Activated CD4-positive, alpha-beta T cell treated with anti-CD3 and anti-CD28 coated beads, Interleukin-2, amount 50 U/mL, for 24 hours (primary cell): ENCODE data around the gene CLCN6.

Source experiments
- DNase-seq, 2 donors: peaks; one replicate each; pipeline ENCODE4 v3.0.0-alpha.2; 2020; ENCODE audit warnings: low read depth in 1 of 2, low spot score in 1 of 2

The CLCN6 gene

DNA sequence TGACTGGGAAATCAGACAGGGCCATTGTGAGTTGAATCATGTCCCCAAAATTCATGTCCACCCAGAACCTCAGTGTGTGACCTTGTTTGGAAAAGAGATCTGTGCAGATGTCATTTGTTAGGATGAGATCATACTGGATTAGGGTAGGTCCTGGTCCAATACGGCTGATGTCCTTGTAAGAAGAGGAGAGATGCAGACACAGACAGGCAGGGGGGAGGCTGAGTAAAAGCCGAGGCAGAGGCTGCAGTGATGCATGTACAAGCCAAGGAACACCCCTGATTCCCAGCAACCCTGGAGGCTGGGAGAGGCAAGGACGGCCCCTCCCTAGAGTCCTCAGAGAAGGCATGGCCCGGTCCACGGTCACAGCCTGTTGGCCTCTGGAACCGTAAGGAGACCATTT is 68.6 kb downstream of the CLCN6 start:
- DNase-seq, result no peak

DNA sequence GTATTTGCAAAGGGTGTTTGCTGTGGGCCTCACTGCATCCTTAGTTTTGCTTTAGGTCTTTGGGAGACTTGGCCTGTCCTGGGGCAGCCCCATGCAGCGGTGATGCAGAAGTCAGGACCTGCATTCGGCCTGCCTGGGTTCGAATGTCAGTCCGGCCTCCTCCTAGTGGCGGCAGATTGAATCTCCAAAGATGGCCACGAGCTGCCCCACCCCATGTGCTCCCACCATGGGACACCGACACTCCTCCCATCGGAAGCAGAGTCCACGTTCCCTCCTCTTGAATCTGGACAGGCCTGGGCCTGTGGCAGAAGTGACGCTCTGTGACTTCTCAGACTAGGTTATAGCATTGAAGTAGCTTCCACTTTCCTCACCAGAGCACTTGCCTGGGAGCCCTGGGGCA is 69.1 kb downstream of the CLCN6 start:
- no peak for DNase-seq

DNA sequence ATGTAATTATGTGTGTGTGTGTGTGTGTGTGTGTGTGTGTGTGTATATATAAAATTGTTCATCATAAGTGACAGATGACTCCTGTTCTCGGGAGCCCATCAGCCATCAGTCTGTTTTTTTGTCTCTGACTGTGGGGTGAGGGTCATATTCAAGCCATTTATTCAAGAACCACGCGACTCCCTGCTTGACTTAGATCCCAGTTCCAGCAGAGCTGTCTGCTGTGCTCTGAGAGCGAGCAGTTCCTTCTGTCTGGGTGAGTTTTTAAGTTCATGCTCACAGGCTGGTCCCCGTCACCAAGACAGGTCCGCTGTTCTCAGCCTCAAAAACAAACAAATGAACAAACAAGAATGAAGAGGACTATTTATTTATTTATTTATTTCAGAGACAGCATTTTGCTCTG is 71.1 kb downstream of the CLCN6 start:
- DNase-seq, result no peak

DNA sequence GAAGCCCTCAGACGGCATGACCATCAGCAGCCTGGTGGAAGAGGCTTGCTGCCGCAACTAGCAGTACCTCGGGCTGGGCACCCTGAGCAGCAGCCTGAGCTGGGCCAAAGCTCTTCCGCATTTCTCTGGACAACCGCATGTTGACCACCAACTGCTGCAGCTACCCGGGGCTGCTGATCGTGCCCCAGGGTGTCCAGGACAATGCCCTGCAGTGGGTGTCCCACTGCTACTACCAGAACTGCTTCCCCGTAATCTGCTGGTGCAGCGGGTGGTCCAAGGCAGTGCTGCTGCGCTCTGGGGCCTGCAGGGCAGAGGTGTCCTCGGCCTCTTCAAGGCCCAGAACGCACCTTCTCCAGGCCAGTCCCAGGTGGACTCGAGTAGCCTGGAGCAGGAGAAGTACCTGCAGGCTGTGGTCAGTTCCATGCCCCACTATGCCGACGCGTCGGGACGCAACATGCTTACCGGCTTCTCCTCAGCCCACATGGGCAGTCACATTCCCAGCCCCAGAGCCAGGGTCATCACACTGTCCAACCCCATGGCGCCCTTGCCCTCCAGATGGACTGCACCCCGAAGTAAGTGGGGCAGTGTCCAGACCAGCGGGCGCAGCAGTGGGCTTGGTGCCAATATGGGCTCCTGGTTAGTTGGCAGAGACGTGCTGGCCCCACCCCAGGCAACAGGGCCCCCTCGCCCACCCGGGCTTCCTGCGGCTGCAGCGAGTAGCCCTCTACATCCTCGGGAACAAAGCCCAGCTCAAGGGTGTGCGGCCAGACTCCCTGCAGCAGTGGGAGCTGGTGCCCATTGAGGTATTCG is 72.3 kb downstream of the CLCN6 start:
- DNase-seq, result no peak

DNA sequence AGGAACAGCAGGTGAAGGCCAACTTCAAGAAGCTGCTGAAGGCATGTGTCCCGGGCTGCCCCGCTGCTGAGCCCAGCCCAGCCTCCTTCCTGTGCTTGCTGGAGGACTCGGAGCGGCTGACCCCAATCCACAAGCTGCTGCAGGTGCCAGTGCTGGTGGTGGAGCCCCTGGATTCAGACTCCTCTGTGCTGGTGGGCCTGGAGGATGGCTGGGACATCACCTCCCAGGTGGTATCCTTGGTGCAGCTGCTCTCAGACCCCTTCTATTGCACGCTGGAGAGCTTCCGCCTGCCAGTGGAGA is 72.8 kb downstream of the CLCN6 start:
- no peak for DNase-seq

DNA sequence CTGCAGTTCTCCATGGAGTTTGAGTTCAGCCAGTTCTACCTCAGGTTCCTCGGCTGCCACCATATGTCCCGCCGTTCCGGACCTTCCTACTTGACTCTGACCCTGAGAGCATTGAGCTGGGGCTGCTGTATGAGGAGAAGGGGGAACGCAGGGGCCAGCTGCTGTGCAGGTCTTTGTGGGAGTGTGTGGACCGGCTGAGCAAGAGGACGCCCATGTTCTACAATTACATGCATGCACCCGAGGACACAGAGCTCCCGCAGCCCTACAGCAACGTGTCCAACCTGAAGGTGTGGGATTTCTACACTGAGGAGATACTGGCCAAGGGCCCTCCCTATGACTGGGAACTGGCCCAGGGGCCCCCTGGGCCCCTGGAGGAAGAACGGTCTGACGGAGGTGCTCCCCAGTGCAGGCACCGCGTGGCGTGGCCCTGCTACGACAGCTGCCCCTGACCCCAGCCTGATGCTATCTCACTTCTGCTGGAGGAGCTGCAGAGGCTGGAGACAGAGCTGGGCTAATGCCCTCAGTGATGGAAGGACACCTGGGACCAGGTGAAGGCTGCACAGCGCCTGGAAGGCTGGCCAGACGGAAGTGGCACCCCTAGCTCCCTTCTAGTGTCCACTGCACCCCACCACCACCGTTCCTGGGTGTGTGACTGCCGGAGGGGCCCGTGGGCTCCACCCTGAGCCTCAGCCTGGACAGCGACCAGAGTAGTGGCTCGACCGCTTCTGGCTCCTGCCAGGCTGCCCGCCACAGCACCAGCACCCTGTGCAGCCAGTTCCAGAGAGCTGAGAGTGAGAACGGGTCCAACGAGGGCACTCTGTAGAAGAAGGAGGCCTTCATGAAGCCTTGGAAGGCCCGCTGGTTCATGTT is 73.6 kb downstream of the CLCN6 start:
- DNase-seq, result no peak

DNA sequence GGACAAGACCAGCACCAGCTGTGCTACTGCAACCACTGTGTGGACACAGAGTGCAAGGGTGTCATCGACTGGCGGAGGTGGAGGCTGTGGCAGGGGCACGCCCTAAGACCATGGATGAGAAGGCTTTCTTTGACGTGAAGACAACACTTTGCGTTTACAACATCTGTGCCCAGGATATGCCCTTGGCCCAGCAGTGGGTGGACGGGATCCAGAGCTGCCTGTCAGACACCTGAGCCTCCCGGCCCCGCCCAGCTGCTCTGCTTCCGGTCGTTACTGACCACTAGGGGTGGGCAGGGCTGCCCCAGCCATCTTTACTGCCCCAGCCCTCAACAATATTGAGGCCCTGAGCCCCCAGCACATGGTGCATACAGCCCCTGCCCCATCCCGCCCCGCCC is 74.2 kb downstream of the CLCN6 start:
- DNase-seq, result no peak

DNA sequence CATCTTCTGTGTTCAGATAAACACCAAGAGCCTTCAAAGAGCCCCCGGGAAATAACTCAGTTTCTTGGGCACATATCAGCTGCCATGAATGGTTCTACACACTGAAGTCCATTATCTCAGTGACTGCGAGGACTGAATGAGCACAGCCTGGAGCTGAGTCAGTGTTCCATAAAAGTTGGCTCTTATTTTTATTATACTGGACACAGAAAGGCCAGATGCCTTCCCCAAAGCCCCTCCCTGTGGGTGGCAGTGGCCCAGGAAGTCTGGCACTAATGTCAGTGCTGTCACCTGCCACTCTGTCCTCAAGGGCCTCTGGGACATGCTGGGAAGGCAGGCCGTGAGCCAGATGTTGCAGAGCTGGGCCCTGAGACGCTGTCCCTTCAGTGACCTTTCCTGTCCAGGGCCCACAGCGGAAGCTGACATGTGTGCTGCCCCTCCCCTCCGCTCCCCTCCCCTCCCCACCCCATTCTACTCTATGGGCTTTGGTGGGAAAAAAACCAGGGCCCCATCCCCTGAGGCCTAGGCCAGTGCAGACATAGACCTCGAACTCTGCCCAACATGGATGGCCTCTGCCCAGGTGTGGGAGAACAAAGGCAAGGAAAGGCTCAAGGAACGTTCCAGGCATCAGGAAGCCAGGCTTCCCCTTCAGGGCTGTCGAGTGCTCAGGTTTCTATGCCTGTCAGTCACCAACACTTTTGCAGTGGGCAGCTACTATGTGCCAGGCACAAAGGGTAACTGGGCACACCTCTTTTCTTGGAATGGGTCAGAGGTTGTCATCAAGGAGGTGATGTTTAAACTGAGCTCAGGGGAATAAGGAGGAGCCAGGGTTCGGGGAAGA is 75.1 kb downstream of the CLCN6 start:
- DNase-seq, result no peak

DNA sequence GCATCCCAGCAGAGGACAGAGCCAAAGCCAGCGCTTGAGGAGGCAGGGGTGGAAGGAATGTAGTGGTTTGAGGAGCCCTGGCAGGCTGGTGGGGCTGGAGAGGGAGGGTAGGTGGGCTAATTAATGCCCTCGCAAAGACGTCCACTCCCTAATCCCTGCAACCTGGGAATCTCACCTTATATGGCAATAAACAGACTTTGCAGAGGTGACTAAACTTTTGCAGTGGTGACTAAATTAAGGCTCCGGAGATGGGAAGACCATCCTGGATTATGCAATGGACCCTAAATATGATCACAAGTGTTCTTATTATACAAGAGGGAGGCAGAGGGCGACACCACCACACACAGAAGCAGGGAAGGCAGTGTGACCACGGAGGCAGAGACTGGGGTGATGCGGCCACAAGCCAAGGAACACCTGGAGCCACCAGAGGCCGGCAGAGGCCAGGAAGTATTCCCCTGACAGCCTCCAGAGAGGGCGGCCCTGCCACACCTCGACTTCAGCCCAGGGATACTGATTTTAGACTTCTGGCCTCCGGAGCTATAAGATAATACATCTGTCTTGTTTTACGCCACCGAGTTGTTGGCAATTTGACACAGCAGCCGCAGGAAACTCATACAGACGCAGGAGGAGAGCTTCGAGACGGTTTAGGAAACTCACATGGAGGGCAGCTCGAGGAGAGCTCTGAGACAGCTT is 75.9 kb downstream of the CLCN6 start:
- DNase-seq, result no peak

DNA sequence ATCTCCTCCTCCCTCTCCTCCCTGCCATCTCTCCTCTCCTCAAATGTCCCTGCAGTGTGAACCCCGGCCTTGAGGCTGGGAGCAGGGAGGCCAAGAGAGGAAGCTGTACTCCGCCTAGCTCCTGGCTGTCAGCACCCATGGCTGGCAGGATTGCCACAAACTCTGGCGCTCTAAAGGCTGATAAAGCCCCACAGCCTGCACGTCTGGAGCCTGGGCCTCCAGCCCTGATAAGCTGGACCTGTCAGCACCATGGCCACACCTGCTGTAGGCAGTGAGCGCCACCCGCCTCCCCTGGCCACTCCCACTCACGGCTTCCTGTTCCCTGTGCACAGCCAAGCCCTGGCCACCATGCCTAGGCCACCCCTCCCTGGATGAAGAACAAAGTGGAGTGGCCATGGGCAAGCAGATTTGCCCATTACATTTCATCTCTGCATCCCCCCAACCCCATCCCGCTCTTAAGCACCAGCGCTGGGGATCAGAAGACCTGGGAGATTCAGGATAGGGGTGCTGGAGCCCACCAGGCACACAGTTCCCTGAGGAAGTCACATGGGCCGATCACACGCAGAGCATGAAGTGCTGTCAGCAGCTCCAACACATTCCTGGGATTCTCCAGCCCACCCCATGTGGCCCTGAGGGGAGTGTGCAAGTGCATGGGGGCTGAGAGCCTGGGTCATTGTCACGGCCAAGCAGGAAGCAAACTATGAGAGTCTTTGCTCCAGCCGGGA is 77.0 kb downstream of the CLCN6 start:
- DNase-seq, result no peak

DNA sequence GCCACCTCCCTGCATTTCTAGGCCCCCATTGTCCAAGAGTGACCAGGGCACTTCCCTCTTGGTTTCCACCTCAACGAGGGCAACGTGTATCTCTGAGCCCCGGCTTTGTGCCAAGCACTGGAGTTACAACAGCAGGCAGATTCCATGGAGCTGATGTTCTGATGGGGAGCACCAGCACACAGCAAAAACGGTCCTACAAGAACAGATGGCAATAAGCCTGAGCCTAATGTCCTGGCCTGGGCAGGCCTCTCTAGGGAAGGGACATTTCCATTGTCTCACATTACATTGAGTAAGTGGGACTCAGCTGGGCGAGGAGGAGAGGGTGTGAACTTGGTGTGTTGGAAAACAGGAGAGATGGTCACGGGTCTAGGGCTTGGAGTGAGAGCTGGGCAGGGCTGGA is 79.9 kb downstream of the CLCN6 start:
- DNase-seq, result no peak

DNA sequence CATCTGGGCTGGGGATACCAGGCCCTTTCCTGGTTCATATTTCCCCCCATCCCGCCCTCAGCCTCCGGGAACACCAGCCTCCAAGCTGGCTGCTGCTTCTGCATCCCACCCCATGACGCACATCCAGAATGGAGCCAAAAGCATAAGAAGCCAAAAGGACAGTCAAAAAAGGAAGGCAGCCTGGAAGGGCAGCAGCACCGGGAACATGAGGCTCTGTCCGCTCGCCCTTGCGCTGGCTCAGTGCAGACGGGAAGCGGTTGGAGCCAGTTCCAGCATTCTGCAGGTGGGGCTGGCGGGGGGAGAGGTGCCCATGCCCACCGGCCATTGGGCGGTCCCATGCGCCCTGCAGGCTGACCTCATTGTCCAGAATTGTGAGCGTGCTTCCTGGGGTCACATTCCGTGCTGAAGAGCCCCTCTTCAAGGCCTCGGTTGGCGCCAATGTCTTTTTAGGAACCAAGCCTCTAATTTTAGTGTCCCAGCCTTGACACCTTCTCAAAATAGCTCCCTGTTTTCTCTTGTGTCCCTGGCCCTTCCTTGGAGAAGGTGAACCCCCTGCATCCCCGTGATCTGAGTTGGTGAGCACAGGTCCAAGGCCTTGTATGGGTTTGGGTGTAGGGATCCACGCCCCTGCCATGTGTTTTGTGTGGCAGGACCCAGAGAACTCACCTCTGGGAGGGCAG is 81.1 kb downstream of the CLCN6 start:
- DNase-seq, result no peak

DNA sequence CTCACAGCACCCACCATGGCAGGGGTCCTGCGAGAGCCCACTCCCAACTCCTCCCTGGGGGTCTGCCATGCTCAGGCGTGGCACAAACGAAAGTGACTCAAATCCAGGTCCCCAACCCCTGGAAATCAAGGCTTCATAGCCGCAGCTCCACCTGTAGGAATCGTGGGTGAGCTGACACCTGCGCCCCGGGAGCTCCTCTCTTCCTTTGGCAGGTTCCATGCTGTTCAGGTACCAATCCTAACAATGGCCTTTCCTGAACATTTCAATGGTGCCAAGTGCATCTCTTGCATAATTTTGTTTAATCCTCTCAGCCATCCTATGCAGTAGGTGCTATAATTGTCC is 81.6 kb downstream of the CLCN6 start:
- DNase-seq, result no peak

DNA sequence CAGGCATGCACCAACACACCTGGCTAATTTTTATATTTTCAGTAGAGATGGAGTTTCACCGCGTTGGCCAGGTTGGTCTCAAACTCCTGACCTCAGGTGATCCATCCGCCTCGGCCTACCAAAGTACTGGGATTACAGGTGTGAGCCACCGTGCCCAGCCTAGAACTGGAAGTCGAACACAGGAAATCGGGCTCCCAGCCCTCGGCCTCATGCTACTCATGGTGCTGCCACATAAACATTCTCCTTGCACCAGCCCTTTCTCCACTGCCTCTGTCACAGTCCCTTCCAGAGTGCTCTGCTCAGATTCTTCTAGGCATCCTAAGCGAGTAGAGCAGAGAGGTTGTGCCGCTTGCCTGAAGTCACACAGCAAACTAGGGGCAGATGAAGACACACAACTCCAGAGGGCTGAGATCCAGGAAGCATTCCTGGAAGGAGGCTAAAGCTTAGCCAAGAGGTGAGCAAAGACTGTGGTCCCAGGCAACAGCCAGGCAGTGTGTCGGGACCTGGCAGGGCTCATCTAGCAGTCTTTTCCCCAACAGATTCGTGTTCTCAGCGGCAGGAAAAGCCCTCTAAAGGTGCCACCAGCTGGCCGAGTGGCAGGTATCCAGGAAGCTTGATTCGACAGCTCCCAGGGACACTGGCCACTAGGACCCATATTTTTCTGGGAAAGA is 82.3 kb downstream of the CLCN6 start:
- no peak for DNase-seq

DNA sequence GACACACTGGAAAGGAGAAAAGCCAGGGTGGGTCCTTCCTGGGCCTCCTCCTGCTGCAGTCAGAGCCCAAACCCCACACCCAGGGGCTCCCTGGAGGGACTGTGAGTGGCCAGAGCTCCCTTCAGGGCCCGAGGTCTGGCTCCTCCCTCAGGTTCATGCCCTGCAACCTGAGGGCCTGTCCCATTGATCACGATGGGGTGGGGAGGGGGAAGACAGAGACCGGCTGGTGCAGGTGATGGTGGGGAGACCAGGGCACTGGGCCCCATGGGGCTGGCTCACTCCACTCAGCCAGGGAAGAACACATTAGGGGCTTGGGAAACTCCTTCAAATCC is 82.9 kb downstream of the CLCN6 start:
- DNase-seq, result no peak

DNA sequence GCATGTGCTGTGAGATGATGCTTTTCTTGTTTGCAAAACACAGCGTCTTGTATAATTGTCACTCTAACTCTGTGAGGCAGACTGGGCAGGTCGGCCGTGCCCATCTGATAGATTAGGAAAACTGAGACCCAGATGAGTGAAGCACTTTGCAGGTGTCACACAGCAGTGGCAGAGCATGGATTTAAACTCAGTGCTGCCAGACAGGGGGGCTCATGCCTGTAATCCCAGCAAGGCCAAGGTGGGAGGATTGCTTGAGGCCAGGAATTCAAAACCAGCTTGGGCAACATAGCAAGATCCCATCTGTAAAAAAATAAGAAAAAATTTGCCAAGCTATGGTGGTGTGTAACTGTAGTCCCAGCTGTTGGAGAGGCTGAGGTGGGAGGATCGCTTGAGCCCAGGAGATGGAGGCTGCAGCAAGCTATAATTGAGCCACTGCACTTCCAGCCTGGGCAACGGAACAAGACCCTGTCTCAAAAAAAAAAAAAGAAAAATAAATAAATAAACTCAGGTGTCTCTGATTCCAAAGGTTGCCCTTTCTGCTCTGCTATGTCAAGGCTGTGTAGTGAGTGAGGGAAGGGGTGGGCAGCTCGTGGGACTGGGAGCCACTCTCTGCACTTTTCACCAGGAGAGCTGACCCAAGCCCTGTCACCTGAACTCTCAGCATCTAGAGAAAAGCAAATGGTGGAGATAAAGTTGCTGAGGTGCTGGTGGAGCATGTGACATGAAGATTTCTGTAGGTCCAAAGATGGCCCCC is 85.6 kb downstream of the CLCN6 start:
- DNase-seq, result no peak
